ENCODE measurements around the gene HAUS8.
"Not testable (repeated sequence)": the region's sequence is repeated elsewhere in the genome, so short reads cannot be mapped to it uniquely, and the experiment has no call there.

The HAUS8 gene

DNA sequence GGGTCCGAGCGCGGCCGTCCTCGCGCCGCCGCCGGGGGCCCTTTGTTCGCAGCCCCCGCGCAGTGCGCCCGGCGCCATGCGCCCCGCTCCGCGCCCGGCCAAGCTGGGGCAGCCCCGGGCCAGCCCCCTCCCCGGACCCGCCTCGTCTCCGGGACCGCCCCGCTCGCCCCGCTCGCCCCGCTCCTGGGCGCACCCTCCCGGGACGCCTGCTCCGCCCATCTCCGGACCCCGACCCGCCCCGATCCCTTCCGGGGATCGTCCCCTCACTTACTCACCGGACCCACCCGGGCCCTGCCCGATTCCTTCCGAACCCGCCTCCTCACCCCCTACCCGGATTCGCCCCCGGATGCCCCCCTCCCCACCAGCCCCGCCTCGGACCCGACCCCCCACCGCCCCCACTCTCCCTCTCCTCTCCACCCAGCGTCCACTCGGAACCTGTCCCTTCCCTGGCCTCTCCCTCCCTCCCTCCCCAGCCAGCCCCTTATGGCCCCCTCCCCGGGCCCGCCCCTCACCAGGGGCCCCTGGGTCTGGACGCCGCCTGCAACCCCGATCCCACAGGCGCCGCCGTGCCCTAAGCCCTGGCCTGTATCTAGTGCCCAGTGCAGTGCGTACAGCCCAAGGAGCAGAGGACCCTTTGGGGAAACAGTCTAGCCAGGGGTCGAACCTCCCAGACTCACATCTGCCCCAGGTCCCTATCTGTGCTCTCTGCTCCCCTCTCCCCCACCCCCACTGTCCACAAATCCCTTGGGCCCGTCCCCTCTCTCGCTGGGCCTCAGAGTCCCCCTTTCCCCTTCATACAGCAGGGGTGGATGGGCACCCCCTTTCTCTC, 48.3 kb downstream of the HAUS8 start, which contains the start of gene CPAMD8:
CPAMD8 (minus strand) TSS at position 105 of the 829 bp plus-strand sequence. CDS start 168 bp downstream, outside the sequence.
- no peak within 1 kb of the TSS for H3K27ac ChIP-seq (ENCODE audit: low read depth, low read length)
- H3K79me2 ChIP-seq (ENCODE audit: insufficient read depth, low read length) = no peaks in the 10 kb centered on the region
- H3K27me3 ChIP-seq (ENCODE audit: low read length) = no peaks in the 10 kb centered on the region
- H3K36me3 ChIP-seq (ENCODE audit: low read length) = no peaks in the 10 kb centered on the region
- no peaks in the 10 kb centered on the region for H3F3A ChIP-seq (ENCODE audit: insufficient read depth)
- no peak within 1 kb of the TSS for H3K4me2 ChIP-seq (ENCODE audit: low read depth, low read length, poor library complexity, severe bottlenecking)
- TF ChIP-seq EZH2phosphoT487 (conservative IDR thresholded peaks at IDR 0.05; ENCODE audit: low read length) (no peak), CTCF (IDR thresholded peaks at IDR 0.05; ENCODE audit: insufficient read depth, low read length, poor library complexity, severe bottlenecking) (no peak)
- no peaks in the 10 kb centered on the region for H3K9me3 ChIP-seq (ENCODE audit: insufficient read depth, low read length)
- no peak within 1 kb of the TSS for H2AFZ ChIP-seq (ENCODE audit: low read depth, low read length, severe bottlenecking)
- no peaks in the 10 kb centered on the region for H4K20me1 ChIP-seq (ENCODE audit: low read depth, low read length)
- no peak within 1 kb of the TSS for H3K9ac ChIP-seq (ENCODE audit: low read length)
- H3K9me2 ChIP-seq (replicated peaks; ENCODE audit: insufficient read depth, low read length) = no peaks in the 10 kb centered on the region
- no peak within 1 kb of the TSS for H3K4me3 ChIP-seq (ENCODE audit: insufficient read depth, low read length, poor library complexity, severe bottlenecking)

- H3K4me3 ChIP-seq (ENCODE audit: insufficient read depth, low read length, poor library complexity, severe bottlenecking) = no peak overlapping the region
- no peaks in the 10 kb centered on the region for H3K9me2 ChIP-seq (replicated peaks; ENCODE audit: insufficient read depth, low read length)
- H3K36me3 ChIP-seq (ENCODE audit: low read length) = no peaks in the 10 kb centered on the region
- H3K9ac ChIP-seq (ENCODE audit: low read length) = no peak overlapping the region
- H3F3A ChIP-seq (ENCODE audit: insufficient read depth) = no peaks in the 10 kb centered on the region
- no peaks in the 10 kb centered on the region for H3K9me3 ChIP-seq (ENCODE audit: insufficient read depth, low read length)
- H3K27me3 ChIP-seq (ENCODE audit: low read length) = no peaks in the 10 kb centered on the region
- no peak overlapping the region for H3K4me2 ChIP-seq (ENCODE audit: low read depth, low read length, poor library complexity, severe bottlenecking)
- no peak overlapping the region for H2AFZ ChIP-seq (ENCODE audit: low read depth, low read length, severe bottlenecking)
- H4K20me1 ChIP-seq (ENCODE audit: low read depth, low read length) = no peaks in the 10 kb centered on the region
- H3K79me2 ChIP-seq (ENCODE audit: insufficient read depth, low read length) = no peaks in the 10 kb centered on the region
- H3K27ac ChIP-seq (ENCODE audit: low read depth, low read length) = no peak overlapping the region
- TF ChIP-seq EZH2phosphoT487 (conservative IDR thresholded peaks at IDR 0.05; ENCODE audit: low read length) = no peak
- TF ChIP-seq CTCF (IDR thresholded peaks at IDR 0.05; ENCODE audit: insufficient read depth, low read length, poor library complexity, severe bottlenecking) = no peak
Measured at GRCh38 chr19:17025991-17026658, 49.1 kb downstream of the HAUS8 start.

GRCh38 chr19:17025361-17025760, 49.9 kb downstream of the HAUS8 start:
- no peaks in the 10 kb centered on the region for H3K9me2 ChIP-seq (replicated peaks; ENCODE audit: insufficient read depth, low read length)
- H3K9ac ChIP-seq (ENCODE audit: low read length) = no peak overlapping the region
- no peaks in the 10 kb centered on the region for H4K20me1 ChIP-seq (ENCODE audit: low read depth, low read length)
- H2AFZ ChIP-seq (ENCODE audit: low read depth, low read length, severe bottlenecking) = no peak overlapping the region
- H3F3A ChIP-seq (ENCODE audit: insufficient read depth) = no peaks in the 10 kb centered on the region
- H3K79me2 ChIP-seq (ENCODE audit: insufficient read depth, low read length) = no peaks in the 10 kb centered on the region
- no peak overlapping the region for H3K4me3 ChIP-seq (ENCODE audit: insufficient read depth, low read length, poor library complexity, severe bottlenecking)
- H3K36me3 ChIP-seq (ENCODE audit: low read length) = no peaks in the 10 kb centered on the region
- H3K27me3 ChIP-seq (ENCODE audit: low read length) = no peaks in the 10 kb centered on the region
- no peak overlapping the region for H3K4me2 ChIP-seq (ENCODE audit: low read depth, low read length, poor library complexity, severe bottlenecking)
- H3K9me3 ChIP-seq (ENCODE audit: insufficient read depth, low read length) = no peaks in the 10 kb centered on the region
- no peak overlapping the region for H3K27ac ChIP-seq (ENCODE audit: low read depth, low read length)
- TF ChIP-seq EZH2phosphoT487 (conservative IDR thresholded peaks at IDR 0.05; ENCODE audit: low read length) (no peak), CTCF (IDR thresholded peaks at IDR 0.05; ENCODE audit: insufficient read depth, low read length, poor library complexity, severe bottlenecking) (no peak)

- H3K4me3 ChIP-seq (ENCODE audit: insufficient read depth, low read length, poor library complexity, severe bottlenecking); H3K4me2 ChIP-seq (ENCODE audit: low read depth, low read length, poor library complexity, severe bottlenecking); H3F3A ChIP-seq (ENCODE audit: insufficient read depth); H3K27me3 ChIP-seq (ENCODE audit: low read length); H3K9me3 ChIP-seq (ENCODE audit: insufficient read depth, low read length); H3K27ac ChIP-seq (ENCODE audit: low read depth, low read length); H3K9ac ChIP-seq (ENCODE audit: low read length); H3K79me2 ChIP-seq (ENCODE audit: insufficient read depth, low read length); H4K20me1 ChIP-seq (ENCODE audit: low read depth, low read length); H3K9me2 ChIP-seq (replicated peaks; ENCODE audit: insufficient read depth, low read length); H3K36me3 ChIP-seq (ENCODE audit: low read length); H2AFZ ChIP-seq (ENCODE audit: low read depth, low read length, severe bottlenecking): not testable (repeated sequence)
Measured at GRCh38 chr19:17024941-17025340, 50.3 kb downstream of the HAUS8 start.
